Astrocyte (in vitro differentiated cells and primary cell): ENCODE data around the gene CFAP141. TPM values are rescaled to one million over a fixed set of nuclear protein-coding genes. Genes with fewer than 3 reads are reported as not detected.

Experiments used
- microRNA-seq: library from miRNA; unstranded; fragments of <30 nt; microRNA quantifications from one replicate; pipeline ENCODE4 v1.2.0, GENCODE V29; 2020
- total RNA-seq: library from RNA; stranded (reverse); gene quantifications from 2 replicates; pipeline ENCODE4 v1.2.1, GENCODE V29; 2021

The CFAP141 gene
- total RNA-seq, 1 donor from 2014 or later = not detected

Small RNA genes within 50 kb of the gene (microRNA-seq; reads per million reads assigned to microRNA genes)
- gene MIR190B = 27.9 reads per million, percentile 51 among the genes with 10 or more reads in this experiment

Other genes with a start within 250 kb of the CFAP141 start
- 38.3 and 38.4 TPM in 2 replicates for gene CRTC2, start 247.7 kb downstream of the CFAP141 start, total RNA-seq
- 90.2 and 91.7 TPM in 2 replicates for gene SLC39A1, start 242.8 kb downstream of the CFAP141 start, total RNA-seq
- gene CREB3L4, start 238.4 kb downstream of the CFAP141 start, total RNA-seq = 5.3 and 6.1 TPM in 2 replicates
- 103 TPM in 2 replicates for gene JTB, start 228.7 kb downstream of the CFAP141 start, total RNA-seq
- gene RAB13, start 220.0 kb downstream of the CFAP141 start, total RNA-seq = 143 and 145 TPM in 2 replicates
- 1,010 and 1,149 TPM in 2 replicates for gene RPS27, start 215.6 kb downstream of the CFAP141 start, total RNA-seq
- 0.07 TPM in 1 of 2 replicates, not detected in the other for gene NUP210L, start 51.3 kb downstream of the CFAP141 start, total RNA-seq
- 600 and 687 TPM in 2 replicates for gene TPM3, start 14.2 kb downstream of the CFAP141 start, total RNA-seq
- 203 and 218 TPM in 2 replicates for gene UBAP2L, start 14.6 kb upstream of the CFAP141 start, total RNA-seq
- 82.2 and 89.9 TPM in 2 replicates for gene HAX1, start 66.3 kb upstream of the CFAP141 start, total RNA-seq
- gene AQP10, start 114.8 kb upstream of the CFAP141 start, total RNA-seq = 0.17 TPM in 1 of 2 replicates, not detected in the other
- 71.6 and 71.9 TPM in 2 replicates for gene ATP8B2, start 119.2 kb upstream of the CFAP141 start, total RNA-seq
- 2.2 and 2.5 TPM in 2 replicates for gene IL6R, start 199.0 kb upstream of the CFAP141 start, total RNA-seq